Superior temporal gyrus (tissue), 1 donor: ENCODE data around the gene DYSF.

Experiments used
- DNase-seq: peaks from one replicate; pipeline ENCODE4 v3.0.0-alpha.2; 2016; ENCODE audit errors: extremely low spot score

The DYSF gene

GRCh38 chr2:71456617-71457016, 3.3 kb downstream of the DYSF start:
- no peak for DNase-seq

- no peak for DNase-seq
Observed at GRCh38 chr2:71457123-71457915, 4.0 kb downstream of the DYSF start.

GRCh38 chr2:71457923-71458322, 4.6 kb downstream of the DYSF start:
- no peak for DNase-seq

GRCh38 chr2:71458413-71459083, 5.2 kb downstream of the DYSF start:
- no peak for DNase-seq

- no peak for DNase-seq
Observed at GRCh38 chr2:71459084-71459431, 5.7 kb downstream of the DYSF start.

GRCh38 chr2:71460056-71460455, 6.7 kb downstream of the DYSF start:
- DNase-seq, result no peak

- peak; percentile 61 for DNase-seq
Observed at GRCh38 chr2:71460595-71461303, 7.4 kb downstream of the DYSF start.

- no peak for DNase-seq
Observed at GRCh38 chr2:71461304-71461671, 7.9 kb downstream of the DYSF start.

GRCh38 chr2:71462056-71462605, 8.8 kb downstream of the DYSF start:
- DNase-seq, result no peak

- no peak for DNase-seq
Observed at GRCh38 chr2:71462641-71463341, 9.4 kb downstream of the DYSF start.

- no peak for DNase-seq
Observed at GRCh38 chr2:71463342-71463654, 9.9 kb downstream of the DYSF start.

- DNase-seq, result no peak
Observed at GRCh38 chr2:71464389-71464788, 11.0 kb downstream of the DYSF start.

- DNase-seq, result no peak
Observed at GRCh38 chr2:71465356-71465755, 12.0 kb downstream of the DYSF start.

GRCh38 chr2:71465961-71466300, 12.6 kb downstream of the DYSF start:
- DNase-seq, result no peak

GRCh38 chr2:71466301-71467179, 13.2 kb downstream of the DYSF start:
- no peak for DNase-seq

- no peak for DNase-seq
Observed at GRCh38 chr2:71467180-71467815, 13.9 kb downstream of the DYSF start.

- no peak for DNase-seq
Observed at GRCh38 chr2:71468279-71469015, 15.1 kb downstream of the DYSF start.

- no peak for DNase-seq
Observed at GRCh38 chr2:71469403-71470398, 16.3 kb downstream of the DYSF start.

GRCh38 chr2:71471276-71471675, 17.9 kb downstream of the DYSF start:
- DNase-seq, result no peak
